PFSK-1 (cell line): ENCODE results near the gene EXOC6B.

ENCODE experiments used
- POLR2AphosphoS5 ChIP-seq: IDR thresholded peaks from 2 replicates; pipeline ENCODE4 v1.6.1; 2012; ENCODE audit warnings: low read depth, mild to moderate bottlenecking, control low read depth, low read length, moderate library complexity
- REST ChIP-seq, 2 experiments: IDR thresholded peaks; 2 replicates each; pipeline versions ENCODE4 v1.6.1 to v1.8.0; 2011 to 2012; ENCODE audit warnings: low read depth in 2 of 2, low read length in 2 of 2, control low read depth in 1 of 2, inconsistent platforms in 1 of 2, mild to moderate bottlenecking in 1 of 2, moderate library complexity in 1 of 2; ENCODE audit not compliant: insufficient read depth in 1 of 2

DNA sequence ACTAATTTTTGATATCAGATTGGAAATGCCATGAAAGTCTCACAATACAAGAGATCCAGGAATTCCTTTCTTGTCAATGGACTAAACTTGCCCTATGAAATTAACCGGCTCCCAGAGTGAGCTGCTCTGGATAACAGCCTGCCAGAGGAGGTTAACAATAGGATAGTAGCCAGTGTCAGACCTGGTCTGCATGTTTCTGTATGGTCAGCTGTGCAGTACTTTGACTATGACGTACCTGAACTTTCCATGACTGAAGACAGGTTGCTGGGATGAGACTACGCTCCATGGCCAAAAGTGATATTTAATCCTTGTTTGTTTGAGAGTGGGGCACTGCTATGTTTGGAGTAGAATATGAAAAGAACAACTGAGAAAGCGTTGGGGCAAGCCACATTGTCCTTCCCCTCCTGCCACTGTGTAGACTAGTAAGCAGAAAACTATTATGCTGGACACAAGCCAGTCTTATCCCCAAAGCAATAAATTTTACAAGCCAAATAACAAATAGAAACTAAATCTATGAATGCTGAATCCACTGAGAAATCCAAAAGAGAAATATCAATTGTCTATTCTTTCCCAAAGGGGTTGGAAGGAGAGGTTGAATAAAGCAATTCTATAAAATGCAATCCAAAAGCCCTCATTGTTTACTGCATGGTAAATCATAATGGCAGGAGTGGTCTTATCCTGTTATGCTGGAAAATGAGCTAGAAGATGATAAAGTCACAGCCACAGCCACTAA is 562.6 kb downstream of the EXOC6B start:
- TF ChIP-seq REST (IDR thresholded peaks at IDR 0.05; ENCODE audit: insufficient read depth in 1 of 2, low read depth in 2 of 2, low read length in 2 of 2) (no peak), POLR2AphosphoS5 (no peak)
